Colon (tissue), 2 donors: ENCODE data around the gene PRKAG3.

ENCODE experiments used
- FAIRE-seq: peaks from 2 replicates; lab custom pipeline; 2012; peaks lifted over from hg19 to GRCh38; lab: Jason Lieb, UNC
- donor health status: control.
- donor health status: control.

Gene PRKAG3

GRCh38 chr2:218839430-218839829 is 7.8 kb upstream of the PRKAG3 start:
- FAIRE-seq, result no peak

DNA sequence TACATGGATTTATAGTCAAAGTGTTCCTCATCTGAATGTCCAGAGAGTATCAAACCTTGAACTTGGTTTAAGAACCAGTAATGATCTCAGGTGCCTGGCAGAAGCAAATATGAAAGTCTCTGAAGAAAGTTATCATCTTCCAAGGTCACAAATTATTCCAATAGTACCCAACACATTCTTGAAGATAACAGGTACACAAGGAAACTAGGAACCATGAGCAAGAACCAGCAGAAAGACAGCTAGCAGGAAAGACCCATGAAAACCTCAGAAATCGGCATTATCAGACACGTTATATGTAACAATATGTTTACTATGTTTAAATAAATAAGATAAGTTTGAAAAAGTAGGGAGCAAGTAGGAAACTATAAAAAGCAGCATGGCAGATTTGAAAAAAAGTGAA is 5.9 kb upstream of the PRKAG3 start:
- FAIRE-seq, result no peak

DNA sequence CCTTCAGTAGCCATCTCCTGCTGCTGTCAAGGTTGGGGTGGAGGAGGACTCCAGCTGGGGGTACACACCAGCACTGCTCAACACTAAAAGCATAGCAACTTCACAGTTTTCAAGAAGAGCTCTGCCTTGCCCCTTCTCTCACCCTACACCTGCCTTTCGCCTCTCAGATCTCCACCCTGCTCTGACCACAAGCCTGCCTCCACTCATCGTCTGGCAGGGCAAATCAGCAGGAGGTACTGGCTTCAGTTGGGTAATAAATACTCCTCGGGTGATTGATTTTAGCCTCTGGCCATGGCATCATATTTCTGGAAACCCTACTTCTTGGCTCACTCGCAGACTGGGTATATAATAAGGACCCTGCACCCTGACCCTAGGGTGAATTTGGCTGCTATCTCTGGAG is 3.1 kb upstream of the PRKAG3 start:
- FAIRE-seq, result no peak

GRCh38 chr2:218833023-218833609 is 1.5 kb upstream of the PRKAG3 start:
- no peak for FAIRE-seq

DNA sequence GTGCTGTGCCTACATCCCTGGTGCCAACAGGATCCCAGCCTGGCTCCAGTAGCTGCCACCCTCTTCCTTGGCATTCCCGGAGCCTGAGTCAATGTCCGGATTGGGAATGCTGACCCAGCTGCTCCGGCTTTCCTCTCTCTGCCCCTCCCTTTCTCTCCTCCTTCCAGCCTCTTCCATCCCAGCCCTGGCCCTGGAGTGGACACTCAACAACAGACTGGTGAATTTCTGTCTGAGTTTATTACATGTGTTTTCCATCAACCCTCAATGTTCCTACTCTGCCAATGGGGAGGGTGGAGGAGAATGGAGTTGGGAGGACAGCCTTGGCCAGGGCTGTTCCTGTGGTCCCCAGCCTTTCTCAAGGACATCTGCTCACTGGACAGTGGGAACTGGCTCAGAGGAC is 917 bp upstream of the PRKAG3 start:
- FAIRE-seq, result no peak

DNA sequence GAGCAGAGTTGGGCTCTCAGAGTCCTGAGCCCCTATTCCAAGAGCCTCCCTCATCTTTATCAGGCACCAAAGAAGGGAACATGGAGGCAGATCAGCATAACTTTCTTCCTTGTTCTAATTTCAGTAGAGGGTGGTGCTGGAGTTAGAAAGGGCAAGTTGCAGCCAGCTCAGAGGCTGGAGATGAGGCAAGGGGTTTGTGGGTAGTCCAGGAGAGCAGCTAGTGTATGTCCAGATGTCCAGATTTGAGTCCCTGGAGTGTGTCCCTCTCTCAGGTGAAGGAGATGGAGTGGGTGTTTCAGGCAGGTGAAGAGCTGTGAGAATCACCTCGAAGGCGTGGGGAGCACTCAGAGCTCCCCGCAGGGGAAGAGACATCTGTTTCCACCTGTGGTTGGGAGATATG is 478 bp upstream of the PRKAG3 start:
- FAIRE-seq, result no peak

DNA sequence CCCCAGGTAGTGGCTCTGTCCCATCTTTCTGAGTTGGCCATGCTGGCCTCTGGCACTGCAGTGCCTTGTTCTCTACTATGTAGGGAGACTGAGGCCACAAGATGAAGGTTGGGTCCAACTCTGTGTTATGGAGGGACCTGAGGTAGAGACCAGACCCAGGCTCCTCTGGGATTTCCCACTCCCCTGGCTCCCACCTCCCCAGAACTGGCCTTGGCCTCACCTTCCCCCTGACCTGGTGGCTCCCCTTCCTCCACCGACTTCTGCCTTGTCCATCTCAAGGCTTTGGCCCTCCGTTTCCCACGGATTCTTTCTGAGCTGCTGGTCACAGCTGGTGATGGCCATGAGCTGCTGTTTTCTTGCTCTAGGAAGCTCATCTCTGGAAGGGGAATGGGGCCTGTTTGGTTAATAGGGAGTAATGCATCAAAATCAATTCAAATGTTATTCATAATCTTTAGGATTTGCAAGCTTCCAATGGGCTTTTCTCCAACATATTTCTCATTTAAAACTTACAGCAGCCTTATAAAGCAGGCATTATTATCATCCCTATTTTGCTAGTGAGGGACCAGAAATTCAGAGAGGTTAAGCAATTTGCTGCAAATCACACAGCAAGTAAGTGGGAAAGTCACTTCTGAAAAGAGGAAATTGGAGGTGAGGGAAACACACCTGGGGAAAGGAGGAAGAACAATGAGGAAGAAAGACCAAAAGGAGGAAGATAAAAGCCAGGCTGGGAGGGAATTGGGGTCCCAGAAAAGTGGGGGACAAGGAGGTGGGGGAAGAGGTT is 887 bp downstream of the PRKAG3 start:
- FAIRE-seq, result no peak

DNA sequence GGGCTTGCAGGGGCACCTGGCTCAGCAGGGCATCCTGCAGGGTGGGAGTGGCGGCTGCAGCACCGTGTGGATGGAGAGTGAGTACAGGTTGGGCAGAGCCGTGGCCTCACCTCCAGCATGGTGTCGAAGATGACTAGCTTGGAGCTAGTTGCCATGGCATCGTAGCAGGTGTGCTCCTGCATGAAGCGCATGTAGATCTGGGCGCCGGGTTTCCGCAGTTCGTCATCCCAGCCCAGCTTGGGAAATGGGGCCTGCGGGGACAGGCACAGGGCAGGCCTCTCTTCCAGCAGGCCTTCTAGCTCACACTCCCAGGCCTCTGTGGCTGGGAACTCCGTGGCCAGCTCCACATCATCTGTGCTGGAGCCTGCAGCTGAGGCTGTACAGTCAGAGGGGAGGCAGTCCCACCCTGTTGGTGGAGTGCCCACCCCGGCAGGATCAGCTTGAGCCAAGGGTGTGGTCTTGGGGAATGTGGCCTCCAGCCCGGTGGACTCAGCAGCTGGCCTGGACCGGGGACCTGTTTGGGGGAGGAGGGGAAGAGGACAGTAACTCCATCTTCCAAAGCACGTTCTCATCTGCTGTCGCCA is 1.6 kb downstream of the PRKAG3 start:
- FAIRE-seq, result no peak

GRCh38 chr2:218828477-218828778 is 3.2 kb downstream of the PRKAG3 start:
- FAIRE-seq, result no peak

DNA sequence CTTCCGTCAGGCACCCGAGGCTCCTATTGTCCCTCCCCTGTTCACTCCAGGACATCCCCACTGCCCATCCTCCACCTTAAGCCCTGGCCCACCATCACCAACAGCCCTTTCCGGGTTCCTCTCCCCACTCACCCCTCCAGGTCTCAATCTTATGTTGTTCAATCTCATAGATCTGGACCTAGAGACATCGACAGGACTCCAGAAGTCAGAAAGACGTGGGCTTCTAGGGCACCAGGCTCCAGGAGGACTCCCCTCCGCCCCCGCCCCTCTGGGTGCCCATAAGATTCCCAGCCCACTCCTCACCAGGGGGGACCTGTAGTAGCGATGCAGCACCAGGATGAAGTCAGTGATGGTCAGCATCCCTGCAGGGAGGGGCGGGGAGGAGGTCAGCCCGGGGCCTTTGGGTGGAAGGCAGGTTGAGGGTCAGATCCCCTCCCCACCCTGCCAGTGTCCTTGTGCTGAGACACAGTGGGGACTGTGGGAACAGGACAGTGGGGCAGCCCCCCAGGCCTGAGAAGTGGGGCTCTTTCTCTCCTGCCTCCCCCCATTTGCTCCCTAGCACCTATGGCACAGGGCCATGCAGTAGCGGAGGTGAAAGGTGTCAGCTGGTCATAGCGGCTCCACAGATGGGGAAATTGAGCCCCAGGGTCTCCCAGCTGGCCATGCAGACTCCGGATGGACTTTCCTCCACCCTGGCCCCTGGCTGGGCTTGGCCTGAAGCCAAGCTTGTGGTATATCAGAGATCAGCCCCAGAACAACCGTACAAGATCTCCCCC is 3.7 kb downstream of the PRKAG3 start:
- no peak for FAIRE-seq

DNA sequence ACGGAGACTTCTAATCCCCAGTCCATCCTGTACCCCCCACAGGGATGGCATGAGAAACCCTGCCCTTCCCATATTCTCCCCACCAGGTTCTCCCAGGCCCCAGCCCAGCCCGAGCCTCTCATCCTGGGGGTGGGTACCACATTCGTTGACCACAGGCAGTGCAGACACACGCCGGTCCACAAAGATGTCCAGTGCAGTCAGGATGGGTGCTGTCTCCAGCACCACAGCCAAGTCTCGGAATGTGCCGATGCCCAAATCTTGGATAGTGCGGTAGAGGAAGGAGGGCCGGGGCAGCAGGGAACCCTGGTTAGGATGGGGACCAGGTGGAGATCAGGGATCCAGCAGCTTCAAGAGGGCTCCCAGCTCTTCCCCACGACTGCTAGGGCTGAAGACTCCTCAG is 4.8 kb downstream of the PRKAG3 start:
- FAIRE-seq, result no peak

GRCh38 chr2:218824004-218824403 is 7.6 kb downstream of the PRKAG3 start:
- no peak for FAIRE-seq

GRCh38 chr2:218823196-218823855 is 8.3 kb downstream of the PRKAG3 start:
- FAIRE-seq, result no peak

DNA sequence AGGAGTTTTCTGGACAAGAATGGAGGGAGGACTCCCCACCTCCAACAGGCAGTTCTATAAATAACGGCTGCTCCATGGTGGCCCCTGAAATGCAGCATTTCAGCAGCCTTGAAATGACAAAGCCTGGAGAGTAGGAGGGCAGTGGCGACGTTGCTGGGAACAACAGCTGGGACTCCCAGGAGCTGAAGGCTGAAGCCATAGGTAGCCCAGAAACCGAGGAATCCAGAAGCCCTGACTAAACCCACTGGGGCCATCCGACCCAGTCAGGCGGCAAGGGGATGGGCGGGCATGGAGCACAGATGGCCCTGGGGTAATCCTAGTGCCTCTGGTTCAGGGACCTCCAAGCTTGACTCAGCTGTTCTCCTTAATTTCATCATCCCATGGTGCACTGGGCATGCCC is 9.0 kb downstream of the PRKAG3 start:
- FAIRE-seq, result no peak

DNA sequence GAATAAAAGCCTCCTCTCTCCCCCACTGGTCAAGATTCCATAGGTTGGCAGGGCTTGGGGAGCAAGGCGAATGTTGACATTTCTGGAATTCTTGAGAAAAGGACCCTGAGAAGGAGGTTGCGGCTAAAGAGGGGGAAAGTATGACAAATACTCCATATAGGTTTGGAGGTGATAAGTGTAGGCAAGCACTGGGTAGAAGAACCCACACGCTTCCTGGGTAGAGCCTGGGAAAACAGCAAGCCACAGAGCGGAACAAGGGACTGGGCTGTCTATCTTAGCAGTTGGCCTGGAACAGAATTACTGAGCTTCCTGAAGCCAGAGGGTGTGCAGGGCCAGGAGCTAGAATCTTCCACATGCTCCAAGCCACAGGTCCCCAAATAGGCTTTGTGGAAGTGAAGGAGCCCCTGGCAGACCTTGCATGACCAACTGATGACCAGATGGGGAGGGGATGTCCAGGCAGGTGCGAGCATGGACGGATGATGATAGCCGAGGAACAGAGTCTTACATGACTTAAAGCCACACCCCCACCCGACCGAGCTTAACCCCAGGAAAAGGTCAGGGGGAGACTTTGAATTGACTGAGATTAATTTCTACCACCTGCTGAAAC is 9.9 kb downstream of the PRKAG3 start:
- no peak for FAIRE-seq

GRCh38 chr2:218820746-218821369 is 10.7 kb downstream of the PRKAG3 start:
- no peak for FAIRE-seq

GRCh38 chr2:218819093-218819492 is 12.5 kb downstream of the PRKAG3 start:
- no peak for FAIRE-seq

DNA sequence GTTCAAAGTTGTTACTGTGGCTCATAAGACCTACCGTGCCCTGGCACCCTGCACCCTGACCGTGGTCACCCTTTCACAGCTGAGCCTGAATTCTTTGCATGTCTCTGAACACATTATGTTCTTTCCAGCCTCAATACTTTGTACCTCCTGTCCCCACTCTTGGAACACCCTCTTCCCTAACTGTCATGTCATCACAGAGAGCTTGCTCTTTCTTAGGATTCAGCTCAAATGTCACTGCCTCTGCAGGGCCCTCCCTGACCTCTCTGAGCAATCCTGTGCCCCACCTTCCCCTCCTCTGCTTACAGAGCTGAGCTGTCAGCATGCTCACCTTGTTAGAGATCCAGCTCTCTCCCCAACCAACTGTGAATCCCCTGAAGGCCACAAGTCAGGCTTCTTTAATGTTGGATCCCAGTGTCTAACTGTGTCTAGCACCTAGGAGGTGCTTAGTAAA is 15.0 kb downstream of the PRKAG3 start:
- no peak for FAIRE-seq

DNA sequence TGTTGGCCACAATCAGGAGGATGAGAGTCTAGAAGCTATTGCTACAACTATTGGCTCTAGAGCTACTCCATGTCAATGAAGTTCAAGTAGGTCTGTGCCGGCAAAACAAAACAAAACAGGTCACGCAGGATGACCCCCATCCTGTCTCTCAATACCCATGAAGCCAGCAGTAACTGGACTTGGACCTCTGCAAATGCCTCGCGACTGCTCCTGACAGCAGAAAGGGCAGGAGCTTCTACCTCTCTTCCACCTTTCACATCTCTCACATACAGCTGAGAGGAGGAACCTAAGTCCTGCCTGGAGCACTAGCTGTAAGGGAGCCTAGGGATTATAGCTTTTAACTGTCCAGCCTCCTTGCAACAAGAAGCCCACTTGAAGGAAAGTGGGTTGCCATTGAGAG is 16.0 kb downstream of the PRKAG3 start:
- no peak for FAIRE-seq

DNA sequence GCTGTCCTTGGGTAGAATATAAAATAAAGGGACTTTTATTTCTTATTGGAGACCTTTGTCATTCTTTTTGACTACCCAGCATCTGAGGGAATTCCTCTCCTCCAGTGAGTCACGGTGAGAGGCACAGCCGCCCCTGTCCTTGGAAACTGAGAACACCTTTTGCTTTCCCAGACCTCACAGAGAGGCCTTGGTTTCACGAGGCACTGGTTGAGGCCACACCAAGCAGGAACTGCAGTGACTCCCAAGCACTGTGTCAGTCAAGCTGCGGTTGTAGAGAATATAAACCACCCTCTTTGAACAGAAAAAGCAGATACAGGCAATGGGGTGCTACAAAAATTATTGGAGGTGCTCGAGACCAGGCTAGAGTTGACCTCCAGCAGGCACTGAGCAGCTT is 16.4 kb downstream of the PRKAG3 start:
- FAIRE-seq, result no peak

DNA sequence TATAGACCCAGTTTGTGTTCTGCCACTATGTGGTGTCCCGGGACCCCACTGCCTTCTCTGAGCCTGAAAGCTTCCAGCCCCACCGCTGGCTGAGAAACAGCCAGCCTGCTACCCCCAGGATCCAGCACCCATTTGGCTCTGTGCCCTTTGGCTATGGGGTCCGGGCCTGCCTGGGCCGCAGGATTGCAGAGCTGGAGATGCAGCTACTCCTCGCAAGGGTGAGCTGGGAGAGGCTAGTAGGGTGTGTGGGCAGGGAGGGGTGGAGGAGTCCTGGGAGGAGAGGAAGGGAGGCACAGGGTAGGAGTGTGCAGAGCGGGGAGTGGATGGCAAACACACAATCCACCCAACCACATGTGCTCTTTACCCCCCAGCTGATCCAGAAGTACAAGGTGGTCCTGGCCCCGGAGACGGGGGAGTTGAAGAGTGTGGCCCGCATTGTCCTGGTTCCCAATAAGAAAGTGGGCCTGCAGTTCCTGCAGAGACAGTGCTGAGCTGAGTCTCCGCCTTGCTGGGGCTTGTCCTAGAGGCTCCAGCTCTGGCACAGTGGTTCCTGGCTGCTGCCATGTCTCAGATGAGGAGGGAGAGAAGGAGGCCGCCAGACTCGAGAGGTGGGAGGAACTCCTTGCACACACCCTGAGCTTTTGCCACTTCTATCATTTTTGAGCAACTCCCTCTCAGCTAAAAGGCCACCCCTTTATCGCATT is 16.9 kb downstream of the PRKAG3 start:
- no peak for FAIRE-seq
